ENCODE data around the gene MRPL39. TPM values are rescaled to one million over a fixed set of nuclear protein-coding genes. Genes with fewer than 3 reads are reported as not detected.

The MRPL39 gene
- total RNA-seq, 1 donor from 2014 or later, result 49.9 TPM

- peaks cover 44% of the 10 kb centered on the region for H3K36me3 ChIP-seq
- H3K27ac ChIP-seq (replicated peaks), result no peak overlapping the region
- H3K4me1 ChIP-seq, result no peaks in the 10 kb centered on the region
- H3K4me3 ChIP-seq, result no peak overlapping the region
- intact Hi-C loops (cut with micrococcal nuclease), result no loop called here
- no peaks in the 10 kb centered on the region for H3K9me3 ChIP-seq (replicated peaks)
- DNase-seq, result no peak
- no peaks in the 10 kb centered on the region for H3K27me3 ChIP-seq (ENCODE audit: low read depth)
- TF ChIP-seq CTCF (IDR thresholded peaks at IDR 0.05; ENCODE audit: borderline replicate concordance), result no peak
Measured at GRCh38 chr21:25579226-25580013, 27.9 kb downstream of the MRPL39 start.

GRCh38 chr21:25578056-25578961 lies 29.0 kb downstream of the MRPL39 start:
- H3K4me1 ChIP-seq, result no peaks in the 10 kb centered on the region
- intact Hi-C loops (cut with micrococcal nuclease), result no loop called here
- H3K27ac ChIP-seq (replicated peaks), result no peak overlapping the region
- TF ChIP-seq CTCF (IDR thresholded peaks at IDR 0.05; ENCODE audit: borderline replicate concordance), result no peak
- no peaks in the 10 kb centered on the region for H3K9me3 ChIP-seq (replicated peaks)
- peaks cover 40% of the 10 kb centered on the region for H3K36me3 ChIP-seq
- H3K4me3 ChIP-seq, result no peak overlapping the region
- H3K27me3 ChIP-seq (ENCODE audit: low read depth), result no peaks in the 10 kb centered on the region
- DNase-seq, result no peak

- no peak overlapping the region for H3K4me3 ChIP-seq
- TF ChIP-seq CTCF (IDR thresholded peaks at IDR 0.05; ENCODE audit: borderline replicate concordance), result no peak
Measured at GRCh38 chr21:25577424-25578055, 29.7 kb downstream of the MRPL39 start.

GRCh38 chr21:25573409-25574206 lies 33.7 kb downstream of the MRPL39 start:
- Histone ChIP-seq H3K27me3 (ENCODE audit: low read depth) (no peaks in the 10 kb centered on the region), H3K27ac (replicated peaks) (no peak overlapping the region), H3K36me3 (peaks cover 28% of the 10 kb centered on the region), H3K4me1 (no peaks in the 10 kb centered on the region), H3K4me3 (no peak overlapping the region), H3K9me3 (replicated peaks) (no peaks in the 10 kb centered on the region)
- DNase-seq, result no peak
- TF ChIP-seq CTCF (IDR thresholded peaks at IDR 0.05; ENCODE audit: borderline replicate concordance), result no peak
- intact Hi-C loops (cut with micrococcal nuclease), result no loop called here

More at GRCh38 chr21:25577424-25578055, 29.7 kb downstream of the MRPL39 start:
- no peak overlapping the region for H3K27ac ChIP-seq (replicated peaks)
- H3K4me1 ChIP-seq, result no peaks in the 10 kb centered on the region
- intact Hi-C loops (cut with micrococcal nuclease), result no loop called here
- no peaks in the 10 kb centered on the region for H3K27me3 ChIP-seq (ENCODE audit: low read depth)
- no peaks in the 10 kb centered on the region for H3K9me3 ChIP-seq (replicated peaks)
- no peak for DNase-seq
- peaks cover 40% of the 10 kb centered on the region for H3K36me3 ChIP-seq

Measured in left ventricle myocardium inferior (tissue), 1 donor.